ENCODE measurements around the gene ARL15. TPM values are rescaled to one million over a fixed set of nuclear protein-coding genes. Genes with fewer than 3 reads are reported as not detected.

The ARL15 gene
- total RNA-seq, 6 donors from 2014 or later, result 6.7 to 36.4 (median 20.7) TPM

- Histone ChIP-seq H3K27me3 (no peaks in the 10 kb centered on the region), H3K9me3 (no peaks in the 10 kb centered on the region), H3K4me3 (no peak overlapping the region), H3K27ac (no peak overlapping the region), H3K36me3 (no peaks in the 10 kb centered on the region), H3K4me1 (peaks cover 13 to 25% (median 19%) of the 10 kb centered on the region in 4 donors)
- no peak for DNase-seq
- TF ChIP-seq CTCF (IDR thresholded peaks at IDR 0.05) (no peak), EP300 (IDR thresholded peaks at IDR 0.05) (no peak), POLR2A (IDR thresholded peaks at IDR 0.05) (no peak), POLR2AphosphoS5 (IDR thresholded peaks at IDR 0.05) (no peak)
- no peak for ATAC-seq (ENCODE audit: low FRiP score in 2 of 2)
- 88 to 97% methylated on average over 1 of the region's 1 CpG for WGBS, 2 donors
These were observed 17.5 kb downstream of the ARL15 start for GRCh38 chr5:54292866-54293265.

- no peaks in the 10 kb centered on the region for H3K9me3 ChIP-seq
- H3K4me3 ChIP-seq, result no peak overlapping the region
- 82 to 84% methylated on average over 3 of the region's 3 CpGs for WGBS, 2 donors
- H3K27me3 ChIP-seq, result no peaks in the 10 kb centered on the region
- DNase-seq, result no peak
- ATAC-seq (ENCODE audit: low FRiP score in 2 of 2), result no peak
- H3K4me1 ChIP-seq, result peaks cover 7 to 15% (median 12%) of the 10 kb centered on the region in 4 donors
- no peak for TF ChIP-seq CTCF (IDR thresholded peaks at IDR 0.05)
- TF ChIP-seq POLR2AphosphoS5 (IDR thresholded peaks at IDR 0.05), result no peak
- TF ChIP-seq POLR2A (IDR thresholded peaks at IDR 0.05), result no peak
- no peak for TF ChIP-seq EP300 (IDR thresholded peaks at IDR 0.05)
- H3K36me3 ChIP-seq, result no peaks in the 10 kb centered on the region
- no peak overlapping the region for H3K27ac ChIP-seq
These were observed 18.9 kb downstream of the ARL15 start for GRCh38 chr5:54291498-54291897.

GRCh38 chr5:54289769-54290168 lies 20.6 kb downstream of the ARL15 start:
- TF ChIP-seq EP300 (IDR thresholded peaks at IDR 0.05), result no peak
- DNase-seq (no peak), ATAC-seq (ENCODE audit: low FRiP score in 2 of 2) (no peak)

GRCh38 chr5:54288568-54289217 lies 21.7 kb downstream of the ARL15 start:
- WGBS, 2 donors, result 91 to 93% methylated on average over 5 of the region's 5 CpGs
- no peak overlapping the region for H3K27ac ChIP-seq
- ATAC-seq (ENCODE audit: low FRiP score in 2 of 2) (no peak), DNase-seq (no peak)
- no peaks in the 10 kb centered on the region for H3K4me1 ChIP-seq
- no peaks in the 10 kb centered on the region for H3K36me3 ChIP-seq
- no peaks in the 10 kb centered on the region for H3K9me3 ChIP-seq
- no peaks in the 10 kb centered on the region for H3K27me3 ChIP-seq
- H3K4me3 ChIP-seq, result no peak overlapping the region
- TF ChIP-seq POLR2AphosphoS5 (IDR thresholded peaks at IDR 0.05) (no peak), EP300 (IDR thresholded peaks at IDR 0.05) (no peak), POLR2A (IDR thresholded peaks at IDR 0.05) (no peak), CTCF (IDR thresholded peaks at IDR 0.05) (no peak)

More at GRCh38 chr5:54289769-54290168, 20.6 kb downstream of the ARL15 start:
- Histone ChIP-seq H3K36me3 (no peaks in the 10 kb centered on the region), H3K27me3 (no peaks in the 10 kb centered on the region), H3K27ac (no peak overlapping the region), H3K4me1 (no peaks in the 10 kb centered on the region), H3K9me3 (no peaks in the 10 kb centered on the region), H3K4me3 (no peak overlapping the region)
- WGBS, 2 donors, result 100% methylated on average over 1 of the region's 1 CpG

- WGBS, 2 donors, result 59 to 62% methylated on average over 9 to 10 of the region's 10 CpGs
- Histone ChIP-seq H3K27ac (no peak overlapping the region), H3K9me3 (no peaks in the 10 kb centered on the region), H3K4me3 (no peak overlapping the region), H3K27me3 (no peaks in the 10 kb centered on the region), H3K4me1 (no peaks in the 10 kb centered on the region), H3K36me3 (no peaks in the 10 kb centered on the region)
- ATAC-seq (ENCODE audit: low FRiP score in 2 of 2), result no peak
- DNase-seq, result no peak
- TF ChIP-seq POLR2A (IDR thresholded peaks at IDR 0.05) (no peak), EP300 (IDR thresholded peaks at IDR 0.05) (no peak), POLR2AphosphoS5 (IDR thresholded peaks at IDR 0.05) (no peak), CTCF (IDR thresholded peaks at IDR 0.05) (no peak)
These were observed 24.7 kb downstream of the ARL15 start for GRCh38 chr5:54285686-54286085.

All from upper lobe of left lung (tissue), 6 donors.